Calu3 (cell line): ENCODE measurements around the gene CENPS. TPM values are rescaled to one million over a fixed set of nuclear protein-coding genes. Genes with fewer than 3 reads are reported as not detected.
"Not testable (repeated sequence)": the region's sequence is repeated elsewhere in the genome, so short reads cannot be mapped to it uniquely, and the experiment has no call there.

Experiments used
- BruUV-seq: library from RNA; stranded (reverse); fragments of 400-500 nt; replicated peaks from 2 replicates; lab custom pipeline; 2021; lab: Mats Ljungman, UMichigan
- CTCF ChIA-PET: fragments of 300-600 bp; sonication (Branson Sonifier 250); formaldehyde crosslinking; loops from one replicate; lab custom pipeline; 2022; ENCODE audit warnings: antibody characterized with exemption; lab: Charles Lee
- DNase-seq: peaks from one replicate; pipeline ENCODE4 v3.0.0; 2022
- H3K27ac Mint-ChIP-seq: one replicate; pipeline ENCODE4 v1.8.0; 2022; ENCODE audit warnings: mixed read lengths; ENCODE audit not compliant: unreplicated experiment
- H3K27me3 Mint-ChIP-seq: one replicate; pipeline ENCODE4 v1.8.0; 2022; ENCODE audit warnings: mixed read lengths; ENCODE audit not compliant: unreplicated experiment
- H3K36me3 Mint-ChIP-seq: one replicate; pipeline ENCODE4 v1.8.0; 2022; ENCODE audit warnings: mild to moderate bottlenecking, moderate library complexity, mixed read lengths; ENCODE audit not compliant: insufficient read depth, unreplicated experiment
- H3K4me1 Mint-ChIP-seq: one replicate; pipeline ENCODE4 v1.8.0; 2022; ENCODE audit warnings: mild to moderate bottlenecking, low read depth, mixed read lengths; ENCODE audit not compliant: unreplicated experiment
- H3K4me3 Mint-ChIP-seq: one replicate; pipeline ENCODE4 v1.8.0; 2022; ENCODE audit warnings: mild to moderate bottlenecking, low read depth, moderate library complexity, mixed read lengths; ENCODE audit not compliant: unreplicated experiment
- H3K9me3 Mint-ChIP-seq: one replicate; pipeline ENCODE4 v1.8.0; 2022; ENCODE audit warnings: low read depth, mixed read lengths; ENCODE audit not compliant: unreplicated experiment
- CTCF ChIP-seq: fragments of 200-600 bp; IDR thresholded peaks from one replicate; pipeline ENCODE4 v1.8.0; 2022; ENCODE audit warnings: antibody characterized with exemption; ENCODE audit not compliant: unreplicated experiment
- intact Hi-C: fragments of 100-400 bp; cut with micrococcal nuclease; formaldehyde crosslinking; loops from one replicate; pipeline ENCODE4 v1.10.0; 2022; ENCODE audit not compliant: unreplicated experiment
- total RNA-seq: library from RNA; stranded (reverse); gene quantifications from 2 replicates; pipeline ENCODE4 v1.2.3, GENCODE V29; 2022

Gene CENPS
- total RNA-seq, 1 experiment from 2014 or later = 18.0 TPM

- peaks cover 42% of the 10 kb centered on the region for H3K36me3 Mint-ChIP-seq
- no peaks in the 10 kb centered on the region for H3K27me3 Mint-ChIP-seq
- H3K27ac Mint-ChIP-seq = no peak overlapping the region
- H3K4me1 Mint-ChIP-seq = no peaks in the 10 kb centered on the region
- DNase-seq = no peak
- no peak for TF ChIP-seq CTCF
- no peaks in the 10 kb centered on the region for H3K9me3 Mint-ChIP-seq
- no TSS peak for BruUV-seq
- H3K4me3 Mint-ChIP-seq = no peak overlapping the region
- intact Hi-C loops = no loop called here
- CTCF ChIA-PET = interaction anchor here (0.5 kb wide), 1 partner anchor 1227 kb away, joined by 7 read pairs; no protein-coding TSS in a partner anchor
Measured at GRCh38 chr1:10421637-10422036, 8.6 kb upstream of the CENPS start.

- Mint-ChIP-seq H3K4me3 (no peak overlapping the region), H3K27ac (no peak overlapping the region), H3K4me1 (no peaks in the 10 kb centered on the region), H3K27me3 (no peaks in the 10 kb centered on the region), H3K36me3 (peaks cover 22% of the 10 kb centered on the region), H3K9me3 (no peaks in the 10 kb centered on the region)
- no TSS peak for BruUV-seq
- no peak for DNase-seq
- CTCF ChIA-PET = no interaction called here
- no peak for TF ChIP-seq CTCF
- intact Hi-C loops = no loop called here
Measured at GRCh38 chr1:10424034-10424433, 6.2 kb upstream of the CENPS start.

DNA sequence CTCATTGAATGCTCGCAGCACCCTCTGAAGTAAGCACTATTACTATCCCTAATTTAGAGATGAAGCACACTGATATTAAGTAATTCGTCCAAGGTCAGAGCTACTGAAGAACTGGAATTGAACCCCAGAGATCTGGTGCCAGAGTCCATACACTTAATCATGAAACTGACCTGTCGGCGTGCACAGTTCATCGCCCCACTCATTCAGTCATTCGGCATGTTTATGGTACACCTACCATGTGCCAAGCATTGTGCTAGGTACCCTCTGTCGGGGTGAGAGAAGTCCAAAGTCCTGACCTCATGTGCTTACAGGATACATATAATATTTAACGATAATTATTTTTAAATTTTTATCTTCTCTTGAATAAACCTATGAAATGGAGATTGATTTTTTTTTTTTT is 5.6 kb upstream of the CENPS start:
- no TSS peak for BruUV-seq
- DNase-seq = no peak
- Mint-ChIP-seq H3K27ac (no peak overlapping the region), H3K27me3 (no peaks in the 10 kb centered on the region), H3K4me3 (no peak overlapping the region), H3K36me3 (peaks cover 16% of the 10 kb centered on the region), H3K4me1 (no peaks in the 10 kb centered on the region), H3K9me3 (no peaks in the 10 kb centered on the region)
- CTCF ChIA-PET = no interaction called here
- no peak for TF ChIP-seq CTCF
- intact Hi-C loops = no loop called here

DNA sequence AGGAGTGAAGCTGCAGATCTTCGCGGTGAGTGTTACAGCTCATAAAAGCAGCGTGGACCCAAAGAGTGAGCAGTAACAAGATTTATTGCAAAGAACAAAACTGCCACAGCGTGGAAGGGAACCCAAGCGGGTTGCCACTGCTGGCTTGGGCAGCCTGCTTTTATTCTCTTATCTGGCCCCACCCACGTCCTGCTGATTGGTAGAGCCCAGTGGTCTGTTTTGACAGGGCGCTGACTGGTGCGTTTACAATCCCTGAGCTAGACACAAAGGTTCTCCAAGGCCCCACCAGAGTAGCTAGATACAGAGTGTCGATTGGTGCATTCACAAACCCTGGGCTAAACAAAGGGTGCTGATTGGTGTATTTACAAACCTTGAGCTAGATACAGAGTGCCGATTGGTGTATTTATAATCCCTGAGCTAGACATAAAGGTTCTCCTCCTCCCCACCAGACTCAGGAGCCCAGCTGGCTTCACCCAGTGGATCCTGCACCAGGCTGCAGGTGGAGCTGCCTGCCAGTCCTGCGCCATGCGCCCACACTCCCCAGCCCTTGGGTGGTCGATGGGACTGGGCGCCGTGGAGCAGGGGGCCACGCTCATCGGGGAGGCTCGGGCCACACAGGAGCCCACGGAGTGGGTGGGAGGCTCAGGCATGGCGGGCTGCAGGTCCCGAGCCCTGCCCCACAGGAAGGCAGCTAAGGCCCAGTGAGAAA is 4.3 kb upstream of the CENPS start:
- H3K9me3 Mint-ChIP-seq, intact Hi-C loops, H3K4me3 Mint-ChIP-seq, H3K27me3 Mint-ChIP-seq, DNase-seq, H3K27ac Mint-ChIP-seq, CTCF ChIA-PET, BruUV-seq, H3K4me1 Mint-ChIP-seq: not testable (repeated sequence)
- H3K36me3 Mint-ChIP-seq = peaks cover 16% of the 10 kb centered on the region

GRCh38 chr1:10426535-10426848 is 3.7 kb upstream of the CENPS start:
- CTCF ChIA-PET, H3K9me3 Mint-ChIP-seq, H3K27me3 Mint-ChIP-seq, BruUV-seq, DNase-seq, intact Hi-C loops, H3K4me1 Mint-ChIP-seq, H3K27ac Mint-ChIP-seq, H3K4me3 Mint-ChIP-seq: not testable (repeated sequence)
- peaks cover 21% of the 10 kb centered on the region for H3K36me3 Mint-ChIP-seq
